Upper lobe of right lung (tissue), 1 donor: ENCODE measurements around the gene LZTS2. TPM values are rescaled to one million over a fixed set of nuclear protein-coding genes. Genes with fewer than 3 reads are reported as not detected.

Experiments used
- ATAC-seq: fragments of 200-7000 bp; cut with Tn5 transposase; one replicate; pipeline ENCODE4 v1.9.1; 2020; ENCODE audit warnings: mild to moderate bottlenecking, moderate library complexity
- DNase-seq: peaks from one replicate; pipeline ENCODE4 v3.0.0-alpha.2; 2020
- H3K27ac ChIP-seq: fragments of 200-600 bp; one replicate; pipeline ENCODE4 v1.8.0; 2022
- H3K27me3 ChIP-seq: fragments of 200-600 bp; one replicate; pipeline ENCODE4 v1.8.0; 2022; ENCODE audit warnings: mild to moderate bottlenecking
- H3K36me3 ChIP-seq: fragments of 200-600 bp; one replicate; pipeline ENCODE4 v1.8.0; 2022
- H3K4me1 ChIP-seq: fragments of 200-600 bp; one replicate; pipeline ENCODE4 v1.8.0; 2022
- H3K4me3 ChIP-seq: fragments of 200-600 bp; one replicate; pipeline ENCODE4 v1.8.0; 2022; ENCODE audit warnings: mild to moderate bottlenecking
- H3K9me3 ChIP-seq: fragments of 200-600 bp; one replicate; pipeline ENCODE4 v1.8.0; 2022
- intact Hi-C: fragments of 100-400 bp; cut with DNase I; formaldehyde crosslinking; loops from one replicate; pipeline ENCODE4 v1.11.0; 2022
- total RNA-seq: library from RNA; stranded (reverse); fragmentation: NEBNext Ultra II Directional; extraction: Animal tissue kit (Norgen Biotek cat#: 25700); gene quantifications from one replicate; pipeline ENCODE4 v1.2.1, GENCODE V29; 2021
- TF ChIP-seq, protein P1 (sequence below): fragments of 200-600 bp; IDR thresholded peaks from one replicate; pipeline ENCODE4 v1.8.0; 2022; ENCODE audit warnings: antibody characterized with exemption
- donor health status: DM: no; HTN: yes; CAD: no; lungs with severe emphysema.

Gene LZTS2
- total RNA-seq, 1 donor from 2014 or later: 50.0 TPM

DNA sequence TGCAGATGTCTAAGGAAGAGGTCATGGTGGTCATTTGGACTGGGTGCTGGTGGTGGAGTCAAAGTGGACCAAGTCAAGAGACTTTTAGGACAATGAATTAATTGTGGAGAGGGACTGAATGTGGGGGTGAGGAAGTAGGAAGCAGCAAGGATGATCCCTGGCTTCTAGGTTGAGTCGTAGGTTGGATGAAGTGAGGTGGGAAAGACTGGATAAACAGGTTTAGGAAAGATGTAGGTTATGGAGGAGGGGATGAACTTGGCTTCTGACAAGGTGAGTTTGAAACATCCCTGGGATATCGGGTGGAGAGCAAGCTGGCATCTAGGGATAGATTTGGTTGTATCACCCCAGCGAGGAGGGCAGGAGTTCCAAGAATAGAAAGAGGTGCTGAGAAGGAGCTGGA lies 22.7 kb upstream of the LZTS2 start:
- intact Hi-C loops: no loop called here
- H3K27me3 ChIP-seq: no peaks in the 10 kb centered on the region
- no peak for DNase-seq
- ATAC-seq: no peak
- no peak overlapping the region for H3K27ac ChIP-seq
- no peaks in the 10 kb centered on the region for H3K4me1 ChIP-seq
- no peak overlapping the region for H3K4me3 ChIP-seq
- no peaks in the 10 kb centered on the region for H3K9me3 ChIP-seq
- peaks cover 16% of the 10 kb centered on the region for H3K36me3 ChIP-seq
- TF ChIP-seq, protein P1, sequence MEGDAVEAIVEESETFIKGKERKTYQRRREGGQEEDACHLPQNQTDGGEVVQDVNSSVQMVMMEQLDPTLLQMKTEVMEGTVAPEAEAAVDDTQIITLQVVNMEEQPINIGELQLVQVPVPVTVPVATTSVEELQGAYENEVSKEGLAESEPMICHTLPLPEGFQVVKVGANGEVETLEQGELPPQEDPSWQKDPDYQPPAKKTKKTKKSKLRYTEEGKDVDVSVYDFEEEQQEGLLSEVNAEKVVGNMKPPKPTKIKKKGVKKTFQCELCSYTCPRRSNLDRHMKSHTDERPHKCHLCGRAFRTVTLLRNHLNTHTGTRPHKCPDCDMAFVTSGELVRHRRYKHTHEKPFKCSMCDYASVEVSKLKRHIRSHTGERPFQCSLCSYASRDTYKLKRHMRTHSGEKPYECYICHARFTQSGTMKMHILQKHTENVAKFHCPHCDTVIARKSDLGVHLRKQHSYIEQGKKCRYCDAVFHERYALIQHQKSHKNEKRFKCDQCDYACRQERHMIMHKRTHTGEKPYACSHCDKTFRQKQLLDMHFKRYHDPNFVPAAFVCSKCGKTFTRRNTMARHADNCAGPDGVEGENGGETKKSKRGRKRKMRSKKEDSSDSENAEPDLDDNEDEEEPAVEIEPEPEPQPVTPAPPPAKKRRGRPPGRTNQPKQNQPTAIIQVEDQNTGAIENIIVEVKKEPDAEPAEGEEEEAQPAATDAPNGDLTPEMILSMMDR: no peak

DNA sequence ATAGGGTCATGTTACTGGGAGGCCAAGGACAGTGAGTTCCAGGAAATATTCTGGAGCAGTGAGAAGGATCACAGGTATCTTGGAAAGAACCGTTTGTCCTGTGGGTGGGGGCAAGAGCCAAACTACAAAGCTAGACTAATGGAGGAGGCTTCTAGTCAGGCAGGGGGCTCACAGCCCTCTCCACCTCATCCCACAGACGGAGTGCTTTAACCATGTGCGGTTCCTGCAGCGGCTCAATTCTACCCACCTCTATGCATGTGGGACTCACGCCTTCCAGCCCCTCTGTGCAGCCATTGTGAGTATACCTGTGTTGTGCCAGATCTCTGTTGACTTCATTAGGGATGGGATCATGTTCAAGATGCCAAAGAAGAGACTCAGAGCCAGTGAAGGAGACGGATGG lies 22.2 kb upstream of the LZTS2 start:
- TF ChIP-seq, protein P1: no peak
- H3K4me1 ChIP-seq: no peaks in the 10 kb centered on the region
- intact Hi-C loops: no loop called here
- ATAC-seq: no peak
- no peaks in the 10 kb centered on the region for H3K27me3 ChIP-seq
- no peak overlapping the region for H3K4me3 ChIP-seq
- H3K36me3 ChIP-seq: peaks cover 21% of the 10 kb centered on the region
- no peak for DNase-seq
- H3K27ac ChIP-seq: no peak overlapping the region
- no peaks in the 10 kb centered on the region for H3K9me3 ChIP-seq

DNA sequence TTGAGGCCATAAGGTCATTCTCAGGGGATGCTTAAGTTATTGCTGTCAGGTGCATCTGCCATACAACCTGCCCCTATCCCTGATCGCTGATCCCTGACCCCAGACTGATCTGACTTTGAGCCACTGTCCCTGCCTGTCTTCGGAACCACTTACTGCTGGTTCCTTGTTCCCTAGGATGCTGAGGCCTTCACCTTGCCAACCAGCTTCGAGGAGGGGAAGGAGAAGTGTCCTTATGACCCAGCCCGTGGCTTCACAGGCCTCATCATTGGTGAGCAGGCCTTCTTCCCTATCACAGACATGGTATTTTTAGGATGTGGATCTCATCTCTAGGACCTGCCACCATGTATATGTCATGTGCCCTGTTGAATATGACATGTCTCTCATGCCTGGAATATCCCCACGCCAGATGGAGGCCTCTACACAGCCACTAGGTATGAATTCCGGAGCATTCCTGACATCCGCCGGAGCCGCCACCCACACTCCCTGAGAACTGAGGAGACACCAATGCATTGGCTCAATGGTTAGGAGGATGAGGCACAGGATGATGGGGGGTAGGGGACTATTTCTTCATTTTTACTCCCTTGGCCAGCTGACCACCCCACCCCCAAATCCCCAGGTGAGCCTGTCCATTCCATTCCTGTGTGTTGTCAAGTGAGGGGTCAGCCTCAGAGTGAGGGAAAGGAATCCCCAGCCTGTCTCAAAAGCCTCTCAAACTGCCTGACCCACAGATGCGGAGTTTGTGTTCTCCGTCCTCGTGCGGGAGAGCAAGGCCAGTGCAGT lies 21.3 kb upstream of the LZTS2 start:
- H3K9me3 ChIP-seq: no peaks in the 10 kb centered on the region

DNA sequence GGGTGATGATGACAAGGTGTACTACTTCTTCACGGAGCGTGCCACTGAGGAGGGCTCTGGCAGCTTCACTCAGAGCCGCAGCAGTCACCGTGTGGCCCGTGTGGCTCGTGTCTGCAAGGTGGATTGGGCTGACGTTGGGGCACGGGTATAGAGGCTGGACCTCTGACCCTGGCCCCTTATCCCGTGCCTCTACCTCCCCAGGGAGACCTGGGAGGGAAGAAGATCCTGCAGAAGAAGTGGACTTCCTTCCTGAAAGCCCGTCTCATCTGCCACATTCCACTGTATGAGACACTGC lies 20.8 kb upstream of the LZTS2 start:
- H3K36me3 ChIP-seq: peaks cover 34% of the 10 kb centered on the region
- DNase-seq: no peak
- intact Hi-C loops: no loop called here

More for the DNA sequence above, 21.3 kb upstream of the LZTS2 start:
- TF ChIP-seq, protein P1: no peak
- intact Hi-C loops: no loop called here
- DNase-seq: no peak
- H3K36me3 ChIP-seq: peaks cover 30% of the 10 kb centered on the region
- H3K4me3 ChIP-seq: no peak overlapping the region
- no peaks in the 10 kb centered on the region for H3K4me1 ChIP-seq
- H3K27ac ChIP-seq: no peak overlapping the region
- H3K27me3 ChIP-seq: no peaks in the 10 kb centered on the region
- ATAC-seq: no peak

DNA sequence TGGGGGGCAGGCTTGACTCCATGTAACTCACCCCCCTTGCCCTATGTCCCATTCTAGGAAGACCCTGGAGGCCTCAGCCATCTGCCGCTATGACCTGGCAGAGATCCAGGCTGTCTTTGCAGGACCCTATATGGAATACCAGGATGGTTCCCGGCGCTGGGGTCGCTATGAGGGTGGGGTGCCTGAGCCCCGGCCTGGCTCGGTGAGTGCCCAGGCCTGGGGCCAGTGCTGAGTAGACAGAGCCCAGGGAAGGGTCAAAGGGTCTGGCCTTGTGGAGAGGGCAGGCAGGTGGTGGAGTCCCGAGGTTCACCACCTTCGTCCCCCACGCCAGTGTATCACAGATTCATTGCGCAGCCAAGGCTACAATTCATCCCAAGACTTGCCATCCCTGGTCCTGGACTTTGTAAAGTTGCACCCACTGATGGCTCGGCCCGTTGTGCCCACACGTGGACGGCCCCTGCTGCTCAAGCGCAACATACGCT lies 19.8 kb upstream of the LZTS2 start:
- DNase-seq (no peak), ATAC-seq (no peak)
- intact Hi-C loops: no loop called here
- H3K27ac ChIP-seq: no peak overlapping the region
- H3K4me1 ChIP-seq: no peaks in the 10 kb centered on the region
- no peaks in the 10 kb centered on the region for H3K9me3 ChIP-seq
- H3K4me3 ChIP-seq: no peak overlapping the region
- TF ChIP-seq, protein P1: no peak
- H3K36me3 ChIP-seq: peaks cover 34% of the 10 kb centered on the region
- no peaks in the 10 kb centered on the region for H3K27me3 ChIP-seq

More for the DNA sequence above, 20.8 kb upstream of the LZTS2 start:
- Histone ChIP-seq H3K4me1 (no peaks in the 10 kb centered on the region), H3K27ac (no peak overlapping the region), H3K9me3 (no peaks in the 10 kb centered on the region), H3K4me3 (no peak overlapping the region), H3K27me3 (no peaks in the 10 kb centered on the region)
- TF ChIP-seq, protein P1: no peak
- ATAC-seq: no peak
